Skeletal muscle cell (primary cell): ENCODE results near the gene C16orf89.
"Not testable (repeated sequence)": the region's sequence is repeated elsewhere in the genome, so short reads cannot be mapped to it uniquely, and the experiment has no call there.

ENCODE experiments used
- DNase-seq: peaks from one replicate; pipeline ENCODE4 v3.0.0-alpha.2; 2010; ENCODE audit warnings: low read depth
- H3K4me3 ChIP-seq: 2 replicates; pipeline ENCODE4 v1.5.1; 2011; ENCODE audit warnings: low read depth, mild to moderate bottlenecking, control low read depth, low read length, moderate library complexity

Gene C16orf89

DNA sequence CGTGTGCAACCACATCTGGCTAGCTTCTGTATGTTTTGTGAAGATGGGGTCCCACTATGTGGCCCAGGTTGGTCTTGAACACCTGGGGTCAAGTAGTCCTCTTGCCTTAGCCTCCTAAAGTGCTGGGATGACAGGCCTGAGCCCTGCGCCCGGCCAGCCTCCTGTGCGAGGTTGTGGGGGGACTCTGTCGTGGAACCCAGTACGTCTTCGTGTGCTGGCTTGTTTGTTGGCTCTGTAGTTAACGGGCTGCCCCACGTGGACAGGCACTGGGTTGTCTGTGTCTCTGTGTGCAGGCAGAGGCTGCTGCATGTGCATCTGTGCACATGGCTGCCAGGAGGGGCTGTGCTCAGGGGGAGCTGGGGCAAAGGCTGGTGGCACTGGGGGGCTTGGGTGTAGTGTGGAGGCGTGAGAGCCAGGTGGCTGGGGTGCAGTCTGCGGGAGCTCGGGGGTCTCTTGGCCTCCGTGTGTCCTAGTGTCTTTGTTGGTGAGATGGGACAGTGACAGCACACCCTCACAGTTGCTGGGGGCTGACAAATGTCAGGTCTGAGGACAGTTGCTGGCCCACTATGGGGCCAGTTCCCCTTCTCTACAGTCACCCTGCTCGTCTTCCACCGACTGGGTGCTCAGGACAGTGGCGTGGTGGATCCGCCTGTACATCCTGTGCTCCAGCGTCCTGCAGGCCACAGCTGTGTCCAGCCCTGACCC, 22.5 kb upstream of the C16orf89 start:
- DNase-seq, H3K4me3 ChIP-seq: not testable (repeated sequence)

DNA sequence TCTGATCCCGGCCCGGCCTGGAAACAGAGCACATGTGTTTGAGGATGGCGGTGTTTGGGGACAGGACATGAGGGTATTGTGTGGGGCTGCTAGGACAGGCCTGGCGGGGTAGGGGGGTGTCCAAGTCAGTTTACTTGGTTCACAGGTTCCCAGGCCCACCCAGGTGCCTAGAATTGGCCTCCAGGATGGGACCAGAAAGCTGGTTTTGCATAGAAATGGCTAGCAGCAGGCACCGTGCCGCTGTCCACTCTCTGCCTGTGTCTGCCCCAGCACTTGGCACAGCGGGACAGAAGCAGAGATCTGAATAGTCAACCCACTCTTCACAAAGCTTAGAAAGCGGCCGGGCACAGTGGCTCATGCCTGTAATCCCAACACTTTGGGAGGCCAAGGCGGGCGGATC, 20.0 kb upstream of the C16orf89 start:
- H3K4me3 ChIP-seq, DNase-seq: not testable (repeated sequence)

DNA sequence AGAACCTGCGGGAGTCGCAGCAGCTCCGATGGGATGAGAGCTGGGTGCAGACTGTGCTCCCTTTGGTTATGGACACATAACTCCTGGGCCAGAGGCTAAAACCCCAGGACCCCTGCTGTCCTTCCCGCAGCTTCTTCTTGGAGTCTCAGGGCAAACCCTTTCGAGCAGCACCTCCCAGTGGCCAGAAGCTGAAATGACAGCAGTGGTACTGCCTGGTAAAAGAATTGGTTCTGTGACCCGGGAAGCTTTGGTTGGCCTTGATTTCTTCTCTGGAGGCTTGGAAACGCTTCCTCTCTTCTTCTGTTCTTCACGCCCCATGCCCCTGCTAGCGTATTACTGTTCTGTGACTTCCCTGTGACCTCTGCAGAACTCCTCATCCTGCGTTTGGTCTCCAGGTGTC, 19.0 kb upstream of the C16orf89 start:
- not testable (repeated sequence) for DNase-seq, H3K4me3 ChIP-seq

DNA sequence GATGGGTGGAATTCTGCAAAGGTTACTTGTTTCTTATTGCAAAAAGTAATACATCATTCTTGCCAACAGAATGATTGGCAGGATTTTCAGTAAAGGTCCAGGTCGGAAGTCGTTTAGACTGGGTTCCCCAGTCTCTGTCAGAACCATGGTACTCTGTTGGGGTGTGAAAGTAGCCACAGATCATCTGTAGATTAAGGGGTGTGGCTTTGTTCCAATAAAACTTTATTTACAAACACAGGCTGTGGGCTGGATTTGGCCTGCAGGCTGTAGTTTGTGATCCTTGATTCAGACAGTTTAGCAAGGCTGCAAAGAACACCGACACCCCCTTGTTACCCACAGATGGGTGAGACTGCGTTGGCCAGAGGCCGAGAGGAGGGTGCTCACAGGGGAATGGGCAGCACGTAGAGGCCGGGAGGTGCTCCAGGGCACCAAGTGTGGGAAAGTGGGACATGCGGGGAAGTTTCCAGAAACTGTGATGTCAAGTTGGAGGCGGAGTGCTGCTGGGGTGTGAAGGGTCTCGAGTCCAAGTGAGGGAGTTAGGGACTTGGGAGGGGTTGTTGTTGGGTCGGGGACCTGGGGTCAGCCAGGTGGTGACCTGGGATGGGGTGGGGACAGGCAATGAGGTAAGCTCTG, 18.5 kb upstream of the C16orf89 start:
- not testable (repeated sequence) for H3K4me3 ChIP-seq, DNase-seq

DNA sequence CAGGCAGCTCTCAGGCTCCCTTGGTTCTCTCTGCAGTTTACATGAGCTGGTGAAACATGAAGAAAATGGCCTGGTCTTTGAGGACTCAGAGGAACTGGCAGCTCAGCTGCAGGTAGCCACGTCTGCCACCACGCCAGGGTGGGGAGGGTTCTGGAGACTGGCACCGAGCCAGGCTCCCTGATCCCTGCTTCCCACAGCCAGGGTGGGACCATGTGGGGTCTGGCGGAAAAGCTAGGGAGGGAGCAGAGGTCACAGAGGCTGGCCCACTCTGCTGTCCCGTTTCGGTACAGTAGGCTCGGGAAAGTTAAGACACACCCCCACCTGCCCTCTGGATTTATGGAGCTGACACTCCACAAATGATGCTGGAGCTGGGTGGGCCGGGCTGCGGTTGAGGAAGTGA, 17.9 kb upstream of the C16orf89 start:
- not testable (repeated sequence) for DNase-seq, H3K4me3 ChIP-seq

DNA sequence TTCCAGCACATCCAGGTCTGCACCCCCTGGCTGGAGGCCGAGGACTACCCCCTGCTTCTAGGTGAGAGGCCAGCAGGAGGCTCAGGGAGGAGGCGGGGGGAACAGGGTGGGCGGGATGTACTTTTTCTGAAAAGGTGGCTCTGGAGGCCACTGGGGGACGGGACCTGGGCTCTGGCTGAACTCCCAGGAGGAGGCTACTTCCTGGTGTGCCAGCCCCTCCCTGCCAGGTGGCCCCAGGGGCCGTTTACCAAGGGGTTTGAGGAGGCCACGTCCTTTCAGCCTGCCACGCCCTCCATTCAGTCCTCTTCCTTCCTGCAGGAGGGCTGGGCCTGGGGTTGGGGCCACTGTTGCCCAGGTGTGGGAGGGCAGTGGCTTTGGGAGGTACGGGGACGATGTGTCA, 15.2 kb upstream of the C16orf89 start:
- not testable (repeated sequence) for H3K4me3 ChIP-seq, DNase-seq

DNA sequence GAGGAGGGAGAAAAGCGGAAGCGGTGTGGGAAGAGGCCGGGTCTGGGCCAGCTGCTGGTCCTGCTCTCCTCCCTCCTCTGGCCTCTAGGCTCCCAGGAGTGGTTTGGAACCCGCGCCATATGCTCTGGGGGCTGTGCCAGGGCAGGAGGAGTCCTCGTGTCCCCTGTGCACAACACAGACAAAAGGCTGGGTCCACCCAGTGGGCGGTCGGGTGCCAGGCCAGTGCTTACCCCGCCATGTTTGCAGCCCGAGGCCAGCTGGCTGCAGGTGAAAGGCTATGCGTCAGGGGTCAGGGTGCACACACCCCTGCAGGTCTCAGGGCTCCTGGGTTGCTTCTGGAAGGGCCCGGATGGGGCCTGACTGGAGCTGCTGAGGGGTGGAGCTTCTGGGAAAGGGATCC, 14.7 kb upstream of the C16orf89 start:
- DNase-seq, H3K4me3 ChIP-seq: not testable (repeated sequence)

DNA sequence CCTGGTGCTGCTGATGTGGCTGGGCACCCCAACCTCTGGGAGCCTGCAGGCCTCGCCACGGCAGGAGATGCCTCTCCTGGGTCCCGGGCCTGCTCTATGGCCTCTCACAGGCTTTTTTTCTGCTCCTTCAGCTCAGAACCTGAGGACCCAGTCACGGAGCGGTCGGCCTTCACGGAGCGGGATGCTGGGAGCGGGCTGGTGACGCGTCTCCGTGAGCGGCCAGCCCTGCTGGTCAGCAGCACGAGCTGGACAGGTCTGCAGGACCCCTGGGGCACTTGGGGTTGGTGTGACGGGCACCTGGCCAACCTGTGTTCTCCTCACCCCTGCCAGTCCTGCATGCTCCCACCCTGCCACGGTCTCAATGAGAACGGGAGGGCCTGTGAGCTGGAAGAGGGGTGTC, 12.9 kb upstream of the C16orf89 start:
- no peak for DNase-seq
- no peak overlapping the region for H3K4me3 ChIP-seq

DNA sequence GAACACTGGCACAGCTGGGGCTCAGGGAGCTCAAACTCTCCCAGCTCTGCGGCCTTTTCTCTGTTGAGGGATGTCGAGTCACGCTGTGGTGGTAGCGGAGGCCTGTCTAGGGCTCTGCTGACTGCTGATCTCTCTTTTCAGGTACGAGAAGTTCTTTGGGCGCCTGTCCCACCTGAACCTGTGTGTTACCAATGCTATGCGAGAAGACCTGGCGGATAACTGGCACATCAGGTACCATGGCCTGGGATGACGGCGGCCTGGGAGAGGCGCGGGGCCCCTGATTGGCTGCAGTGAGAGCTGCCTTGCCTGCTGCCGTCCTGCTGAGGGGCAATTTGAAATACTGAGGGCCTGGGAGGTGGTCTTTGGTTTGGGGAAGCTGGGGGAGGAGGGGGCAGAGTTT, 11.5 kb upstream of the C16orf89 start:
- H3K4me3 ChIP-seq = no peak overlapping the region
- DNase-seq = no peak

DNA sequence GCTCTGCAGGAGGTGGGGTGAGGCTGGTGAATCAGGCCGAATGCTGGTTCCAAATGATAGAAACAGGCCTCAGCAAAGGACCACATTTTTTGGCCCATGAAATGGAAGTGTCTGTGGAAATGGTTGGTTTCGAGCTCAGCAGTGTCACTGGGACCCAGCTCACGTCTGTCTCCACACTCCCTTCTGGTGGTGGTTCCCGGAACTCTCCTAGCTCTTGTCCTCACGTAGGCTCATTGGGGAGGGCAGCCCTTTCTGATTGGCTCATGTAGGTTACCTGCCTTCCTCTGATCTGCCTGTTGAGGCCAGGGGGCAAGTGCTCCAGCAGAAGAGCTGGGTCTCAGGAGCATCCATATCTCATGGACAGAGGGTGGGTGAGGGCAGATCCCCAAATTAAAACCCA, 9.9 kb upstream of the C16orf89 start:
- DNase-seq = no peak
- no peak overlapping the region for H3K4me3 ChIP-seq

DNA sequence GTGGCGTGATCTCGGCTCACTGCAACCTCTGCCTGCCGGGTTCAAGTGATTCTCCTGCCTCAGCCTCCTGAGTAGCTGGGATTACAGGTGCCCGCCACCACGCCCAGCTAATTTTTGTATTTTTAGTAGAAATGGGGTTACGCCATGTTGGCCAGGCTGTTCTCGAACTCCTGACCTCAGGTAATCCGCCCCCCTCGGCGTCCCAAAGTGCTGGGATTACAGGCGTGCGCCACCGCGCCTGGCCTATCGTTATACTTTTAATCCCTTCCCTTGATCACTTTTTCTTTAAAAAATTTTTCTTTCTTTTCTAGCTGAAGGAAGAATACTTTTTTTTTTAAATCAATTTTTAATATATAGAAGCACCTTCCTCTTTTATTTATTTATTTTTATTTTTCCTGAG, 8.0 kb upstream of the C16orf89 start:
- not testable (repeated sequence) for DNase-seq, H3K4me3 ChIP-seq

DNA sequence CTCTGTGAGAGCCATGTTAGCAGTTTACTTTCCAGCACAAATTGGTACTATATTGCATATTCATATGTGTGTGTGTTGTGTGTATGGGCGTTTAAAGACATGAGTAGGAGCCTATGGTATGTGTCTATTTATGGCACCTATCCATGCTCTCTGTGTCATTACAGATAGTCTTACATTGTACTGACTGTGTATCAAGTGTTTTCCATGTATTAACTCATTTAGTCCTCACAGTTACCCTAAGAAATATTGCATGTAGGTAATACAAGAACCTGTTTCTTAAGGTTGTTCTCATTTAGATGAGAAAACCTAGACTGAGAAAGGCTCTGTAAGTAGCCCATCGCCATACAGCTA, 7.5 kb upstream of the C16orf89 start:
- DNase-seq = no peak
- H3K4me3 ChIP-seq = no peak overlapping the region

DNA sequence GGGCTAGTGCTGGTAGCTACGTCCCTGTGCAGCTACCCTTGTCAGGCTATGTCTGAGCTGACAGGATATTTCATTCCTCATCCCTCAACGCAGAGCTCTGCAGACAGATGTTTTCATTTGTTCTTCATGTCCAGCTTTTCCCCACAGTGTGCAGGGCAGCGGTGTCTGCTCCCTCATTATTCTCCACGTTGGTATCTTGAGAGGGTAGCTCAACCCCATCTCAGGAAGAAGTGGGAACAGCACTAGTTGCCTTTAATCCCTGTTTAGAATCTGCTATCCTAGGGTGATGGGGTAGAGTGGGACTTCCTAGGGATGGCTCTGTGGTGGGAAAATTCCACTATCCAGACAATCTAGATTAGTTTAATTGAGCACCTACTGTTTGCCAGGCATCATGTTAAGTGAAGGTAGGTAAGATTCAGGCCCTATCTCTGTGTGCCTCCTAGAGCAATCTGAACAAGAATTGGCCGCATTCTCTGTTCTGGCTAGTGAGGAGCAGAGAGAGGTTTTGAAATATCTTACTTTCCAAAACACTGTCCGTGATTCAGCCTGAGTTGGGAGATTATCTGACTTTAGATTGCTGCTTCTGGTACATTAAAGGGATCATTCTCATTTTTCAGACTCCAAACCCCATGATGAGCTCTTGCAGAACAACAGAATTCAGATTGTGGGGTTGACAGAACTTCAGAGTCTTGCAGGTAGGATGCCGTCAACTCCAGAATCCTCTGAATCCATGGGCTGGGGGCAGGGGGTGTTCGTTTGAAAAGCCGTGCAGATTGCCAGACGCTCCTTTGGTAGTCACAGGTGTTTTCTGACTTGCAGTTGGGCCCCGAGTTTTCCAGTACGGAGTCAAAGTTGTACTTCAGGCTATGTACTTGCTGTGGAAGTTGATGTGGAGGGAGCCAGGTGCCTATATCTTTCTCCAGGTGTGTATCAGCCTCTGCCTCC, 6.8 kb upstream of the C16orf89 start:
- H3K4me3 ChIP-seq = peak overlapping the region; percentile 83
- no peak for DNase-seq

DNA sequence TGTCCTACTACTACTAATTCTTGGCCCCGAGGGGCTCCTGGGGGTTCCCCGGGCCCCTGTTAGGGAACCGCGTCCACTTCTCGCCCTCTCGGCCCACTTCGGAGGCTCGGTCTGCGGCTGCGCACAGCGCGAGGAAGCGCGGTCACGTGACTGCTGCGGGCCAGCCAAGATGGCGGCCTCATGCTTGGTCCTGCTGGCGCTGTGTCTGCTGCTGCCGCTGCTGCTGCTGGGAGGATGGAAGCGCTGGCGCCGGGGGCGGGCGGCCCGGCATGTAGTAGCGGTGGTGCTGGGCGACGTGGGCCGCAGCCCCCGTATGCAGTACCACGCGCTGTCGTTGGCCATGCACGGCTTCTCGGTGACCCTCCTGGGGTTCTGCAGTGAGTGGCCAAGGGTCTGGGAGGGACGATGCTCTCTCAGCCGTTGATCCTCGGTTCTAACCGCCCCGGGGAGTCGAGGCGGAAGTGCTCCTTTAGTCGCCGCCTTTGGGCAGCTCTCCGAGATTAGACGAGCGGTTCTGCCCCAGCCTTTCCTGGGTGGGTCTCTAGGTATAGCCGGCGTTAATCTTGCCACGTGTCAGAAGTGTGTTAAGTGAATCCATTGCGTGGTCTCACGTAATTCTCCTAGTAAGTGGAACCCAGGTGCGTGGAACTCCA, 6.1 kb upstream of the C16orf89 start, which contains the start of gene ALG1:
ALG1 (plus strand) TSS at position 163 of the 653 bp plus-strand sequence; CDS start at position 170, 7 bp downstream.
- H3K4me3 ChIP-seq = peak within 1 kb of the TSS; percentile 83
- peak; percentile 46 for DNase-seq

DNA sequence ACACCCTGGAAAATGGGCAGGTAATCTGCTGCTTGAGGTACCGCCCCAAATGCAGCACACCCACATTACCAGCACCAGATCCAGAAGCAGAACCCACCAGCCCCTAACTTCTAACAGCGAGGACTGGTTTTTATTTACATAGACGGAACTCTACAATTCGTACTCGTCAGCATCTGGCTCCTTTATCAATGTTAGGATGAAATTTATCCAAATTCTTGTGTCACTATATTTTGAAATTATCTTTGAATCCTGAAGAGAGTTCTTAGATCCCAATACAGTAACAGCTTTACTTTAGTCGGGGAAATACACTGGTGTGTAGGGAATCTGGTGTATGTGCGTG, 5.6 kb upstream of the C16orf89 start:
- peak overlapping the region; percentile 83 for H3K4me3 ChIP-seq
- DNase-seq = no peak

DNA sequence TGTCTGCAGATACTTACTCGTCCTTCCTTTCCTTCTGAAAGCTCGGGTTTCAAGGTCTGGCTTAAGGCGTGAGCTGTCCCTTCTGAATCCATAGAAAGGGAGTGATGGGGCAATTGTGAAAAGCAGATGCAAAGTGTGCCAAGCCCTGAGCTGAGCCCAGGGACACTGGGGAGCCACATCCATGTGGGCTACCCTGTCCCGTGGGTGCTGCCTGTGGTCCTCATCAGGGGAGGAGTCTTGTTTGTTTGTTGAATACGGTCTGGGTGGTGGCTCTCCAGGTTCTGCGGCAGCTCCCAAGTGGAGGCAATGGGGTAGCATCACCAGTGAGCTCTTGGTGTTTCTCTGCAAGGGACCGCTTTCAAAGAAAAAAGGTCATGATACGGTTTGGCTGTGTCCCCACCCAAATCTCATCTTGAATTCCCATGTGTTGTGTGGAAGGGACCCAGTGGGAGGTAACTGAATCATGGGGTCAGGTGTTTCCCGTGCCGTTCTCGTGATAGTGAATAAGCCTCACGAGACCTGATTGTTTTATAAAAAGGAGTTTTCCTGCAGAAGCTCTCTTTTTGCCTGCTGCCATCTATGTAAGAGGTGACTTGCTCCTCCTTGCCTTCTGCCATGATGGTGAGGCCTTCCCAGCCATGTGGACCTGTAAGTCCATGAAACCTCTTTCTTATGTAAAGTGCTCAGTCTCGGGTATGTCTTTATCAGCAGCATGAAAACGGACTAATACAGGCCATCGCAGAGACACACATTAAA, 4.9 kb upstream of the C16orf89 start:
- no peak overlapping the region for H3K4me3 ChIP-seq
- DNase-seq = no peak

DNA sequence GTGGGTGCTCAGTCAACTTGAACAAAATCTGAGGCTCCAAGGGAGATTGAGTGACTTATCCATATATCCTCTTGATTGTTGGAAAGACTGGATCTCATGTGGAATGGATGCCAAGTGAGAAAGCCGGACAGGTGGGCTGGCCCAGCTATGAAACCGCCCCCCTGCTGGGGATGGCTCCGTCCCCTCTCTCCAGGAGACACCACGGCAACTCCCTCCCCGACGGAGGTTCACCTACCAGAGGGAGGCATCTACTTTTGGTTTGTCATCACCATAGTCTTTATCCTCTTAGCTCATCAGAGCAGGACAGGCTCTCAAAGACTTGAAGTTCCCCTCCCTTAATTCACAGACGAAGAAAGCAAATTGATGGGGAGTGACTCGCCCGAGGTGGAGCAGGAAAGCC, 4.1 kb upstream of the C16orf89 start:
- DNase-seq = no peak

DNA sequence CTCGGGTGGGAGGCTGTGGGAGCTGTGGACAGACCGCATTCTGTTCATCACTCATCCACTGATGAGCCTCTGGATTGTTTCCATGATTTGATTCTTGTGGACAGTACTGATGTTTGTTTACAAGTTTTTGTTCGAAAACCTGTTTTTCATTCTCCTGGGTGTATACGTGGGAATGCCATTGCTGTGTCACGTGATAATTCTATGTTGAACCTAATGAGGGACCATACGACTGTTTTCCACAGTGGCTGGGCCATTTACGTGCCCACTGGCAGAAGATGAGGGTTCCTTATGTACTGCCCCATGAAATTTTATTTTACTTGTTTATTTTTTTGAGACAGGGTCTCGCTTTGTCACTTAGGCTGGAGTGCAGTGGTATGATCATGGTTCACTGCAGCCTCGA, 3.3 kb upstream of the C16orf89 start:
- no peak for DNase-seq

More for the DNA sequence above, 4.1 kb upstream of the C16orf89 start:
- no peak overlapping the region for H3K4me3 ChIP-seq

DNA sequence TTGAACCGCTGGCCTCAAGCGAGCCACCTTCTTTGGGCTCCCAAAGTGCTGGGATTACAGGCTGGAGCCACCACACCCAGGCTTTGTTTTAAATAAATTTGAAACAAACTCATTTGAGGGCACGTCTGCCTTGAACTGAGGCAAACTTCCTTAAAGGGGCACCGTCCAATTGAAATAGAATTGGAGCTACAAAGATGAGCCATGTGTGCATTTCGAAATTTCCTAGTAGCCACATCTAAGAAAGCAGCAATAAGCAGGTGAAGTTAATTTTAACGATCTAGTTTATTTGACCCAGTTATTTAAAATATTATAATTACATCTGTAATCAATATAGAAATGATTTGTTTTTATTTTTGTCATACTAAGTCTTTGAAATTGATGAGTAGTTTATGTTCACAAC, 755 bp upstream of the C16orf89 start:
- DNase-seq = no peak
- H3K4me3 ChIP-seq = no peak overlapping the region

More for the DNA sequence above, 3.3 kb upstream of the C16orf89 start:
- no peak overlapping the region for H3K4me3 ChIP-seq
